OCI-LY7 (cell line): ENCODE measurements around the gene LHX6. TPM values are rescaled to one million over a fixed set of nuclear protein-coding genes. Genes with fewer than 3 reads are reported as not detected.

Source experiments
- BruUV-seq: library from RNA; stranded (reverse); fragments of 400-500 nt; replicated peaks from 2 replicates; lab custom pipeline; 2021; lab: Mats Ljungman, UMichigan
- CTCF ChIA-PET: fragments of 300-600 bp; sonication (Branson Sonifier 250); formaldehyde crosslinking; loops from one replicate; lab custom pipeline; 2022; ENCODE audit warnings: antibody characterized with exemption; ENCODE audit not compliant: unreplicated experiment; lab: Charles Lee
- POLR2A ChIA-PET: fragments of 300-600 bp; sonication (Branson Sonifier 250); formaldehyde crosslinking; loops from one replicate; lab custom pipeline; 2022; ENCODE audit warnings: antibody characterized with exemption; lab: Charles Lee
- DNase-seq: peaks from one replicate; pipeline ENCODE4 v3.0.0-alpha.2; 2015; ENCODE audit warnings: low spot score
- H2AFZ ChIP-seq: fragments of 200-600 bp; sonication (generic), shearing (Covaris generic); 2 replicates; pipeline ENCODE4 v1.6.1; 2014; ENCODE audit warnings: mild to moderate bottlenecking, antibody characterized with exemption, low read length, moderate library complexity
- H3K27ac ChIP-seq: fragments of 200-600 bp; sonication (generic); 2 replicates; pipeline ENCODE4 v1.5.1; 2014; ENCODE audit warnings: mixed run types, low read depth, mild to moderate bottlenecking, moderate library complexity, low read length, inconsistent platforms; ENCODE audit not compliant: poor library complexity, severe bottlenecking
- H3K36me3 ChIP-seq: fragments of 200-600 bp; sonication (generic); 2 replicates; pipeline ENCODE4 v1.6.1; 2014; ENCODE audit warnings: mild to moderate bottlenecking, antibody characterized with exemption, low read length, moderate library complexity, mixed read lengths; ENCODE audit not compliant: insufficient read depth
- H3K4me1 ChIP-seq: fragments of 200-600 bp; sonication (generic); 2 replicates; pipeline ENCODE4 v1.5.1; 2014; ENCODE audit warnings: mild to moderate bottlenecking, low read length; ENCODE audit not compliant: insufficient read depth, poor library complexity, severe bottlenecking
- H3K4me2 ChIP-seq: fragments of 200-600 bp; sonication (generic); 2 replicates; pipeline ENCODE4 v1.6.1; 2014; ENCODE audit warnings: mild to moderate bottlenecking, low read length
- H3K4me3 ChIP-seq: fragments of 200-600 bp; sonication (generic); 2 replicates; pipeline ENCODE4 v1.5.1; 2014; ENCODE audit warnings: mild to moderate bottlenecking, low read depth, low read length; ENCODE audit not compliant: poor library complexity, severe bottlenecking
- H3K79me2 ChIP-seq: fragments of 200-600 bp; sonication (generic); 2 replicates; pipeline ENCODE4 v1.6.1; 2016; ENCODE audit warnings: low read depth, mild to moderate bottlenecking, low read length, moderate library complexity, mixed read lengths; ENCODE audit not compliant: insufficient read depth
- H3K9me2 ChIP-seq: fragments of 200-600 bp; sonication (generic); 2 replicates; pipeline ENCODE4 v1.6.1; 2016; ENCODE audit warnings: mild to moderate bottlenecking, low read length, mixed read lengths; ENCODE audit not compliant: insufficient read depth
- H3K9me3 ChIP-seq: fragments of 200-600 bp; sonication (generic); 2 replicates; pipeline ENCODE4 v1.6.1; 2014; ENCODE audit warnings: mild to moderate bottlenecking, mixed run types, low read length, mixed read lengths
- H4K20me1 ChIP-seq: fragments of 200-600 bp; sonication (generic); 2 replicates; pipeline ENCODE4 v1.6.1; 2014; ENCODE audit warnings: mild to moderate bottlenecking, antibody characterized with exemption, low read length, moderate library complexity, mixed read lengths; ENCODE audit not compliant: insufficient read depth
- EZH2phosphoT487 ChIP-seq: fragments of 200-600 bp; sonication (generic); IDR thresholded peaks from 2 replicates; pipeline ENCODE4 v1.6.1; 2018; ENCODE audit warnings: low read depth, borderline replicate concordance, mild to moderate bottlenecking, mixed run types, antibody characterized with exemption, low read length, moderate library complexity, mixed read lengths
- intact Hi-C: fragments of 100-400 bp; cut with micrococcal nuclease; formaldehyde crosslinking; loops from one replicate; pipeline ENCODE4 v1.10.0; 2022; ENCODE audit not compliant: unreplicated experiment
- total RNA-seq, 2 experiments: library from RNA; depleted of rRNA in 1 of 2; stranded (reverse); fragments of >200 nt in 1 of 2; shearing (Covaris generic) in 1 of 2; gene quantifications; 2 replicates each; pipeline ENCODE4 v1.2.3, GENCODE V29; 2014 to 2022
- TF ChIP-seq, protein P1 (sequence below): fragments of 200-600 bp; sonication (generic); conservative IDR thresholded peaks from 2 replicates; pipeline ENCODE4 v1.5.1; 2014; ENCODE audit warnings: mild to moderate bottlenecking, antibody characterized with exemption, low read length, moderate library complexity, mixed read lengths

The LHX6 gene
- total RNA-seq, 2 experiments from 2014 or later: not detected

DNA sequence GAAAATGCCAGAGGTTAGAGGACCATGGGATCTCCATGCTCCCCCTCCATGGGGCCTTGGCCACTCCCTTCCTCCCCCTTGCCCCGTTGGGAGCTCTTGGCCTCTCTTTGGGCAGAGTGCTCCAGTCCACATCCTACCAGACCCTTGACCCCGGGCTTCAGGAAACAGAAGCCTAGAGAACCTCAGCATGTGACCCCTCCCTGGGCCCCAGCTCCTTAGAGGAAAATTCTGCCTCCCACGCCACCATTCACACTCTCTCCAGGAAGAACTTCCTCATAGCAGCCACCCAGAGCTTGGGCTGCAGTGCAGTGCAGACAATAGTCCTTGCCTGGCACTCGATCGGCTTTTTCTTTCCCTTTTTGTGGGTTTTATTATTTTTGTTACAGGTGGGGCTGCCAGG lies 6.0 kb downstream of the LHX6 start:
- no peaks in the 10 kb centered on the region for H3K36me3 ChIP-seq
- no peaks in the 10 kb centered on the region for H4K20me1 ChIP-seq
- TF ChIP-seq, protein P1, sequence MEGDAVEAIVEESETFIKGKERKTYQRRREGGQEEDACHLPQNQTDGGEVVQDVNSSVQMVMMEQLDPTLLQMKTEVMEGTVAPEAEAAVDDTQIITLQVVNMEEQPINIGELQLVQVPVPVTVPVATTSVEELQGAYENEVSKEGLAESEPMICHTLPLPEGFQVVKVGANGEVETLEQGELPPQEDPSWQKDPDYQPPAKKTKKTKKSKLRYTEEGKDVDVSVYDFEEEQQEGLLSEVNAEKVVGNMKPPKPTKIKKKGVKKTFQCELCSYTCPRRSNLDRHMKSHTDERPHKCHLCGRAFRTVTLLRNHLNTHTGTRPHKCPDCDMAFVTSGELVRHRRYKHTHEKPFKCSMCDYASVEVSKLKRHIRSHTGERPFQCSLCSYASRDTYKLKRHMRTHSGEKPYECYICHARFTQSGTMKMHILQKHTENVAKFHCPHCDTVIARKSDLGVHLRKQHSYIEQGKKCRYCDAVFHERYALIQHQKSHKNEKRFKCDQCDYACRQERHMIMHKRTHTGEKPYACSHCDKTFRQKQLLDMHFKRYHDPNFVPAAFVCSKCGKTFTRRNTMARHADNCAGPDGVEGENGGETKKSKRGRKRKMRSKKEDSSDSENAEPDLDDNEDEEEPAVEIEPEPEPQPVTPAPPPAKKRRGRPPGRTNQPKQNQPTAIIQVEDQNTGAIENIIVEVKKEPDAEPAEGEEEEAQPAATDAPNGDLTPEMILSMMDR: no peak
- TF ChIP-seq EZH2phosphoT487: no peak
- no peaks in the 10 kb centered on the region for H3K4me1 ChIP-seq
- H3K4me3 ChIP-seq: no peak overlapping the region
- no peak for DNase-seq
- no TSS peak for BruUV-seq
- no peak overlapping the region for H2AFZ ChIP-seq
- no peaks in the 10 kb centered on the region for H3K79me2 ChIP-seq
- ChIA-PET POLR2A (no interaction called here), CTCF (no interaction called here)
- no peaks in the 10 kb centered on the region for H3K9me2 ChIP-seq
- H3K27ac ChIP-seq: no peak overlapping the region
- H3K9me3 ChIP-seq: no peaks in the 10 kb centered on the region
- H3K4me2 ChIP-seq: no peak overlapping the region
- intact Hi-C loops: no loop called here

DNA sequence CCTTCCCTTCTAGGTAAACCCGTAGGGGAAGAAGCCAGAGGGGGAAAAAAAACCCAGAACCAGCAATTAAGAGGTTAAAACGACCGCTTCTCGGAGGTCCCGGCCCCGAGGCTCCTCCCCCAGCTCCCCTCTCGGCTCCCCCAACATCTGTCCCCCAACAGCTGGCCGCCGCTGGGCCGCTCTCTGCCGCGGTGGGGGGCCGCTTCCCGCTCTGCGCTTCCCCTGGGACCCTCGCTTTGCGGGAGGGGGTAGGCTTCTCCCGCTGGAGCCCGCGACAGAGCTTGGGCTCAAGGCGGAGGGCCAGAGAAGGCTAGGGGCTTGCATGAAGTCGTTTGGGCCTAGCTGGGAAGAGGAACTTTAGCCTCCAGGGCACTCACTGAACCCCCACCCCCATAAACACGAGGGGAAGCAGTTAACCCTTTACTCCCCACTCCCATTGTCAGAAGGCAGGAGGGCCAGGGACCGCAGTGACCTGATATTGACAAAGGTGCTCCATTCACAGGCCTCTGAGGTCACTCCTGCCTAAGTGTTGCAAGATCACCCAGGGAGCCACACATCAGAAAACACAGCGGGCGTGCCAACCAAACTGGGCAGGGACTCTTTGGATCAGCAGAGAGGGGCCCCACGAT lies 7.5 kb downstream of the LHX6 start:
- ChIA-PET POLR2A (no interaction called here), CTCF (no interaction called here)
- Histone ChIP-seq H3K36me3 (no peaks in the 10 kb centered on the region), H3K9me2 (no peaks in the 10 kb centered on the region), H4K20me1 (no peaks in the 10 kb centered on the region), H3K4me1 (no peaks in the 10 kb centered on the region), H2AFZ (no peak overlapping the region), H3K79me2 (no peaks in the 10 kb centered on the region), H3K27ac (no peak overlapping the region), H3K9me3 (no peaks in the 10 kb centered on the region), H3K4me2 (no peak overlapping the region), H3K4me3 (no peak overlapping the region)
- intact Hi-C loops: no loop called here
- BruUV-seq: no TSS peak
- TF ChIP-seq, protein P1: no peak
- no peak for TF ChIP-seq EZH2phosphoT487
- DNase-seq: no peak

DNA sequence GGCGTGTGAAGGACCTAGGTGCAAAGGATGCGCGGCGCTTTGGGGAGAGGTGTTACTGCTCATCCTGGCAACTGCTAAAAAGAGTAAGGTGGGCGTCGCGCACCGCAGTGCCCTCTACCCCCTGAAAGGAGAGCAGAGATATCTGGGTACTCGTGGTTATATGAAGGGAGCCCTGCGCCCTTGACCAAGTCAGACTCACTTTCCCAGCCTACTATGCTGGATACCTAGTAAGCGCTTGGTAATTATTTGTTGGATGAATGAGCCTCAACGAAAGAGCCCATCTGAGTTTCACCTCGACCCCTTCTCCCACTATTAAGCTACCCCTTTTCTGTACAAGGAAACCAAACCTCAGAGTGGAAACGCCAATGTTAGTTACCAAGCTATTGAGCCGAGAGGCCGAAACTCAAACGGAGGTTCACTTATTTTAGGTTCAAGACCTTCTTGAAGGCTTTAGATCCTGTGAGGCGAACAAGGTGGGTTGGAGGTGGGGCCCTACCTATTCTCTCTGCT lies 8.0 kb downstream of the LHX6 start:
- Histone ChIP-seq H3K9me3 (no peaks in the 10 kb centered on the region), H2AFZ (no peak overlapping the region), H3K36me3 (no peaks in the 10 kb centered on the region), H3K9me2 (no peaks in the 10 kb centered on the region), H3K4me2 (no peak overlapping the region), H3K27ac (no peak overlapping the region), H3K79me2 (no peaks in the 10 kb centered on the region), H4K20me1 (no peaks in the 10 kb centered on the region), H3K4me3 (no peak overlapping the region), H3K4me1 (no peaks in the 10 kb centered on the region)
- ChIA-PET CTCF (no interaction called here), POLR2A (no interaction called here)
- intact Hi-C loops: no loop called here
- no TSS peak for BruUV-seq
- no peak for DNase-seq
- no peak for TF ChIP-seq EZH2phosphoT487
- TF ChIP-seq, protein P1: no peak
